Astrocyte (in vitro differentiated cells and primary cell): ENCODE measurements around the gene ABCC11.

ENCODE experiments used
- CTCF ChIP-seq: IDR thresholded peaks from 2 replicates; pipeline ENCODE4 v1.5.1; 2011; ENCODE audit warnings: low read depth, mild to moderate bottlenecking, inconsistent platforms, low read length, moderate library complexity; ENCODE audit not compliant: insufficient read depth
- EZH2 ChIP-seq: IDR thresholded peaks from 2 replicates; pipeline ENCODE4 v1.6.1; 2012; ENCODE audit warnings: mild to moderate bottlenecking, low read length, inconsistent platforms; ENCODE audit not compliant: insufficient read depth

- no peak for TF ChIP-seq CTCF
- TF ChIP-seq EZH2: no peak
These were observed 14.8 kb downstream of the ABCC11 start for GRCh38 chr16:48232493-48233040.
